K562 (cell line): ENCODE data around the gene NRARP. TPM values are rescaled to one million over a fixed set of nuclear protein-coding genes. Genes with fewer than 3 reads are reported as not detected.

Experiments used
- CREBBP ChIP-seq: IDR thresholded peaks from one replicate; pipeline ENCODE4 v1.6.1; 2012; ENCODE audit warnings: low read depth, mild to moderate bottlenecking, control low read depth, inconsistent platforms, low read length
- FOXA3 ChIP-seq, 2 experiments: fragments of 450-650 bp in 1 of 2; sonication (generic) in 1 of 2; formaldehyde crosslinking; IDR thresholded peaks in 1 of 2; conservative IDR thresholded peaks in 1 of 2; 2 replicates each; pipeline versions ENCODE4 v1.4.0 to v1.8.0; 2020 to 2022; ENCODE audit warnings: mild to moderate bottlenecking in 2 of 2, missing genetic modification reagents in 1 of 2
- GTF2A2 ChIP-seq: IDR thresholded peaks from 2 replicates; pipeline ENCODE4 v1.6.1; 2016; ENCODE audit warnings: mild to moderate bottlenecking, missing genetic modification characterization, missing compliant biosample characterization
- HMG20B ChIP-seq: fragments of 250-450 bp; sonication (Bioruptor Pico); IDR thresholded peaks from 2 replicates; pipeline ENCODE4 v1.5.0; 2021; ENCODE audit warnings: mild to moderate bottlenecking
- HMGXB4 ChIP-seq: sonication (generic); formaldehyde crosslinking; IDR thresholded peaks from 2 replicates; pipeline ENCODE4 v1.8.1; 2023; ENCODE audit warnings: mild to moderate bottlenecking, missing genetic modification reagents
- IRF2 ChIP-seq: sonication (generic); formaldehyde crosslinking; IDR thresholded peaks from 2 replicates; pipeline ENCODE4 v1.8.1; 2022; ENCODE audit warnings: mild to moderate bottlenecking, missing genetic modification reagents
- MYC ChIP-seq, 2 experiments: fragments of 250-450 bp in 1 of 2; sonication (Bioruptor Pico) in 1 of 2; IDR thresholded peaks; 2 replicates each; pipeline versions ENCODE4 v1.5.1 to v1.6.1; 2012 to 2021; ENCODE audit warnings: low read depth in 2 of 2, borderline replicate concordance in 1 of 2, improper control_type of control experiment in 1 of 2, low read length in 1 of 2, mild to moderate bottlenecking in 1 of 2, moderate library complexity in 1 of 2
- MYNN ChIP-seq, 2 experiments: sonication (generic); formaldehyde crosslinking in 1 of 2; IDR thresholded peaks; 2 replicates each; pipeline versions ENCODE4 v1.5.0 to v1.6.1; 2016 to 2020; ENCODE audit warnings: antibody characterized with exemption in 1 of 2, missing genetic modification reagents in 1 of 2
- NCOA1 ChIP-seq: fragments of 450-650 bp; IDR thresholded peaks from 2 replicates; pipeline ENCODE4 v1.6.1; 2016; ENCODE audit warnings: low read depth
- NR0B1 ChIP-seq: fragments of 450-650 bp; IDR thresholded peaks from one replicate; pipeline ENCODE4 v1.6.1; 2018; ENCODE audit warnings: mild to moderate bottlenecking, moderate library complexity; ENCODE audit not compliant: partially characterized antibody
- NR4A1 ChIP-seq, 2 experiments: fragments of 250-450 bp in 1 of 2; fragments of 450-650 bp in 1 of 2; sonication (Bioruptor Pico) in 1 of 2; IDR thresholded peaks; 2 replicates each; pipeline versions ENCODE4 v1.4.0 to v1.6.1; 2016 to 2020; ENCODE audit warnings: mild to moderate bottlenecking in 2 of 2, missing compliant biosample characterization in 1 of 2, missing genetic modification characterization in 1 of 2, moderate library complexity in 1 of 2
- RB1 ChIP-seq: fragments of 450-650 bp; IDR thresholded peaks from 2 replicates; pipeline ENCODE4 v1.6.1; 2017; ENCODE audit warnings: low read depth, mild to moderate bottlenecking
- RBM25 ChIP-seq: fragments of 200-400 bp; formaldehyde crosslinking; IDR thresholded peaks from 2 replicates; pipeline ENCODE4 v1.6.1; 2018; ENCODE audit warnings: low read length, low read depth, moderate library complexity; ENCODE audit not compliant: severe bottlenecking
- TGIF2 ChIP-seq: sonication (generic); formaldehyde crosslinking; IDR thresholded peaks from 2 replicates; pipeline ENCODE4 v1.8.1; 2022; ENCODE audit warnings: mild to moderate bottlenecking, missing genetic modification reagents, moderate library complexity
- ZFX ChIP-seq: sonication (generic); formaldehyde crosslinking; IDR thresholded peaks from 2 replicates; pipeline ENCODE4 v1.8.0; 2022; ENCODE audit warnings: mild to moderate bottlenecking, missing genetic modification reagents, moderate library complexity
- ZMIZ1 ChIP-seq, 2 experiments: fragments of 150-350 bp in 1 of 2; IDR thresholded peaks; 2 replicates each; pipeline ENCODE4 v1.6.1; 2012 to 2016; ENCODE audit warnings: low read depth in 2 of 2, low read length in 2 of 2, mild to moderate bottlenecking in 1 of 2, moderate library complexity in 1 of 2
- ZNF217 ChIP-seq: sonication (generic); formaldehyde crosslinking; IDR thresholded peaks from 2 replicates; pipeline ENCODE4 v1.8.0; 2022; ENCODE audit warnings: mild to moderate bottlenecking, missing genetic modification reagents
- ZNF239 ChIP-seq: fragments of 250-450 bp; sonication (Bioruptor Pico); IDR thresholded peaks from 2 replicates; pipeline ENCODE4 v1.4.0; 2020; ENCODE audit warnings: mild to moderate bottlenecking
- ZNF431 ChIP-seq: sonication (generic); formaldehyde crosslinking; IDR thresholded peaks from 2 replicates; pipeline ENCODE4 v1.8.0; 2022; ENCODE audit warnings: mild to moderate bottlenecking, missing genetic modification reagents
- ZNF436 ChIP-seq: fragments of 250-450, 450-650 bp; sonication (Bioruptor Pico); formaldehyde crosslinking; IDR thresholded peaks from 2 replicates; pipeline ENCODE4 v1.7.0; 2020; ENCODE audit warnings: mild to moderate bottlenecking
- ZNF445 ChIP-seq: fragments of 250-450 bp; sonication (Bioruptor Pico); IDR thresholded peaks from 2 replicates; pipeline ENCODE4 v1.4.0; 2020; ENCODE audit warnings: low read depth, mild to moderate bottlenecking, moderate library complexity
- ZNF668 ChIP-seq: fragments of 250-450 bp; sonication (Bioruptor Pico); IDR thresholded peaks from 2 replicates; pipeline ENCODE4 v1.8.0; 2022; ENCODE audit warnings: mild to moderate bottlenecking, inconsistent platforms
- polyA plus RNA-seq, 8 experiments: library from polyadenylated mRNA; depleted of rRNA in 4 of 8; stranded (reverse) in 5 of 8; unstranded in 3 of 8; fragments of >200 nt; fragmentation: Nextera tagmentation in 2 of 8; fragmentation: Illumina TruSeq in 1 of 8; extraction: Ambion mirVana in 2 of 8; extraction: Trizol in 1 of 8; gene quantifications; 2 replicates each; pipeline versions ENCODE4 v1.2.1 to v1.2.3, GENCODE V29; 2011 to 2014; ENCODE audit warnings: inconsistent platforms in 1 of 8, missing spikeins in 1 of 8
- total RNA-seq, 7 experiments: library from RNA; depleted of rRNA in 6 of 7; stranded (reverse); fragments of >200 nt in 6 of 7; fragmentation: Illumina TruSeq in 2 of 7; extraction: Trizol in 2 of 7; gene quantifications; 2 replicates each; pipeline versions ENCODE4 v1.2.1 to v1.2.3, GENCODE V29; 2011 to 2021; ENCODE audit warnings: low replicate concordance in 1 of 7

The NRARP gene
- total and polyA plus RNA-seq, 9 of the 15 experiments (the other 6 are each of a cell fraction or from before 2014, with no cell fraction given), result 2.0 to 24.5 (median 7.2) TPM; not detected in 2

DNA sequence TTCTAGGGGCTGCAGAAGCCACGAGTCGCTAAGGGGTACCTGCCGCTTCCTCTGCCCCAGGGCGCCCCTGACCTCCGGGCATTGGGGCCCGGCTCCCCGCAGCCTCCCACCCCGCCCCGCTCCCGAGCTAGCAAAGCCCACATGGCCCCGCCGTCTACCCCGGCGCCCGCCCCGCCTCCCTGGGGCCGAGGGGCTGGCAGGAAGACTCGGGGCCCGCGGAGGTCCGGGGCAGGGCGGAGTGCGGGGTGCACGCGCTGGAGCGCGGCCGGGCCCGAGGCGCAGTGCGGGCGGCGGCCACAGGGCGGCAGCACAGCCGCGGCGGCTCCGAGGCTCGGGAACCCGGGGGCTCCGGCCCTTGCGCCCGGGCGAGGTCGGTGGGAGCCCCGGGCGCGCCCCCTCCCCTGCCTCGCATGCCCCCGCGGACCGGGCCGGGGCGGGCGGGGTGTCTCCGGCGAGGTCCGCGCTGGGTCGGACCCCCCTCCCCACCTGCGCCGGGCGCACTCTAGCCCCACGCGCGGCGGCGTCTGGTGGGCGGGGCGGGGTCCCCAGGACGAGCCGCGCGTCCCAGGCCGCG lies 6.7 kb downstream of the NRARP start (continued):
- TF ChIP-seq GTF2A2 (tag), result no peak
- TF ChIP-seq ZFX, result peak; percentile 26; the same call in 1 of the 2 replicates
- TF ChIP-seq NR0B1, result no peak
- TF ChIP-seq CREBBP, result no peak
- TF ChIP-seq NCOA1, result no peak
- no peak for TF ChIP-seq FOXA3 (CRISPR knock-in tag; conservative IDR thresholded peaks at IDR 0.05 in 1 of 2, IDR thresholded peaks at IDR 0.05 in 1 of 2)
- no peak for TF ChIP-seq ZNF445 (CRISPR knock-in tag)
- TF ChIP-seq RBM25, result peak; percentile 12
- TF ChIP-seq IRF2 (CRISPR knock-in tag), result no peak
- TF ChIP-seq MYNN (IDR thresholded peaks at IDR 0.05), result no peak
- no peak for TF ChIP-seq MYNN (CRISPR knock-in tag; IDR thresholded peaks at IDR 0.05)
- TF ChIP-seq MYC (IDR thresholded peaks at IDR 0.05; ENCODE audit: low read depth, low read length), result peak; percentile 75
- no peak for TF ChIP-seq MYC (CRISPR knock-in tag; IDR thresholded peaks at IDR 0.05; ENCODE audit: borderline replicate concordance, low read depth)
- 0 out of 2 replicates have a peak, but pooled peaks have one; percentile 50 for TF ChIP-seq HMGXB4
- TF ChIP-seq NR4A1 (CRISPR knock-in tag; IDR thresholded peaks at IDR 0.05), result no peak
- no peak for TF ChIP-seq NR4A1 (tag; IDR thresholded peaks at IDR 0.05)
- TF ChIP-seq ZNF436 (CRISPR knock-in tag), result no peak
- no peak for TF ChIP-seq ZNF239 (CRISPR knock-in tag)
- TF ChIP-seq ZNF217 (CRISPR knock-in tag), result no peak
- no peak for TF ChIP-seq TGIF2 (CRISPR knock-in tag)
- no peak for TF ChIP-seq ZNF431 (CRISPR knock-in tag)
- no peak for TF ChIP-seq ZMIZ1 (IDR thresholded peaks at IDR 0.05; ENCODE audit: low read depth in 2 of 2, low read length in 2 of 2)
- TF ChIP-seq RB1, result peak; percentile 90
- no peak for TF ChIP-seq HMG20B (CRISPR knock-in tag)
- no peak for TF ChIP-seq ZNF668
